ENCODE data around the gene ARHGAP24. TPM values are rescaled to one million over a fixed set of nuclear protein-coding genes. Genes with fewer than 3 reads are reported as not detected.

Gene ARHGAP24
- total RNA-seq, 1 experiment from 2014 or later: 2.1 TPM

DNA sequence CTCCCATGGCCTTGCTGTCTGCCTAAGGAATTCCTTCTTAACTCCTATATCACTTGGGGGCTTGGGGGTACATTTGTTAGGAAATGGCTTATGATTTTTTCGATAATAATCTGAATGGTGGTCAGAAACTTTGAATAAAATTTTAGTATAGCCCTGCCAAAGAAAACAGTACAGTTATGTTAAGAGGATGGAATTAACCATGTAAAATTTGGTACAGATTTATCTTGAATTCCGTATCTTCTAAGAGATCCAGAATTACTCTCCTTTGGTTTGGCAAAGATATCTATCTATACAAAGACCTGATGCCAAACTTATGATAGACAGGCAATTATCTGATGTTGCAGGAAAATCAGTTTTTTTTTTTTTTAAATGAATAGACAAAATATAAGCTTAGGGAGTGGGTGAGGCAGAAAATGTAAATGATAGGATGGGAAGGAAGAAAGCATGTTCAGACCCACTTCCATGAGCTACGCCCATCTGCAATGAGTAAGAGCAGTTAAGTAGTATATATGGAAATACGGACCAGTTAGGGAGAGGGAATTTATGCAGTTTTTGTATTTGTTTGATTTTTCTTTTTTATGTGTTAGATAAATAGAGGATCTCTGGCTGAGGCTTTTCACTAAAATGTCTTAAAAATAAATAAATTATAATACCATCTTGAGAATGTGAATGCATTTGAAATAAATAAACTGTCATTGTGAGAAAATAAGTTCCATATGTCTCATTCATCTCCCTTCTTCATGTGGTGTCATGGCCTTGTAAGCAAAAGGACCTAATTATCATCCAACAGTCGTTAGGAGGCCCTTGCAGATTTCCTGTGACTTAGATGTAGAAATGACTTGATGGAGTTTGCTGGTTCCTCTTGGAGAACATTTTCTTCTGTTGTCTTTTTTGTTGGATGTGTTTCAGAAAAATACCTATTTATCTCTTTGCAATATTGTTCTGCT lies 389.6 kb downstream of the ARHGAP24 start:
- ChIA-PET CTCF (no interaction called here), POLR2A (no interaction called here)
- Mint-ChIP-seq H3K4me3 (no peak overlapping the region), H3K27me3 (ENCODE audit: low read depth) (no peaks in the 10 kb centered on the region), H3K9me3 (0 out of 2 replicates have a peak, but pooled peaks cover 3% of the 10 kb centered on the region), H3K4me1 (peaks cover 21% of the 10 kb centered on the region), H3K36me3 (no peaks in the 10 kb centered on the region), H3K27ac (no peak overlapping the region)
- DNase-seq (ENCODE audit: low spot score) (no peak), ATAC-seq (no peak)
- TF ChIP-seq, protein P1, sequence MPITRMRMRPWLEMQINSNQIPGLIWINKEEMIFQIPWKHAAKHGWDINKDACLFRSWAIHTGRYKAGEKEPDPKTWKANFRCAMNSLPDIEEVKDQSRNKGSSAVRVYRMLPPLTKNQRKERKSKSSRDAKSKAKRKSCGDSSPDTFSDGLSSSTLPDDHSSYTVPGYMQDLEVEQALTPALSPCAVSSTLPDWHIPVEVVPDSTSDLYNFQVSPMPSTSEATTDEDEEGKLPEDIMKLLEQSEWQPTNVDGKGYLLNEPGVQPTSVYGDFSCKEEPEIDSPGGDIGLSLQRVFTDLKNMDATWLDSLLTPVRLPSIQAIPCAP (CRISPR knock-in tag; IDR thresholded peaks at IDR 0.05): no peak
- TF ChIP-seq GTF2I (CRISPR knock-in tag; conservative IDR thresholded peaks at IDR 0.05) (no peak), ZNF317 (CRISPR knock-in tag; IDR thresholded peaks at IDR 0.05; ENCODE audit: borderline replicate concordance, low read depth) (no peak), NFYB (CRISPR knock-in tag; conservative IDR thresholded peaks at IDR 0.05; ENCODE audit: low read depth) (no peak), ZBTB21 (CRISPR knock-in tag; IDR thresholded peaks at IDR 0.05; ENCODE audit: borderline replicate concordance) (no peak), FOXJ3 (CRISPR knock-in tag; IDR thresholded peaks at IDR 0.05; ENCODE audit: borderline replicate concordance) (no peak), SOX15 (CRISPR knock-in tag; IDR thresholded peaks at IDR 0.05) (no peak), TEAD1 (CRISPR knock-in tag; IDR thresholded peaks at IDR 0.05) (no peak), JUN (CRISPR knock-in tag; IDR thresholded peaks at IDR 0.05) (no peak)
- TF ChIP-seq, protein P2, sequence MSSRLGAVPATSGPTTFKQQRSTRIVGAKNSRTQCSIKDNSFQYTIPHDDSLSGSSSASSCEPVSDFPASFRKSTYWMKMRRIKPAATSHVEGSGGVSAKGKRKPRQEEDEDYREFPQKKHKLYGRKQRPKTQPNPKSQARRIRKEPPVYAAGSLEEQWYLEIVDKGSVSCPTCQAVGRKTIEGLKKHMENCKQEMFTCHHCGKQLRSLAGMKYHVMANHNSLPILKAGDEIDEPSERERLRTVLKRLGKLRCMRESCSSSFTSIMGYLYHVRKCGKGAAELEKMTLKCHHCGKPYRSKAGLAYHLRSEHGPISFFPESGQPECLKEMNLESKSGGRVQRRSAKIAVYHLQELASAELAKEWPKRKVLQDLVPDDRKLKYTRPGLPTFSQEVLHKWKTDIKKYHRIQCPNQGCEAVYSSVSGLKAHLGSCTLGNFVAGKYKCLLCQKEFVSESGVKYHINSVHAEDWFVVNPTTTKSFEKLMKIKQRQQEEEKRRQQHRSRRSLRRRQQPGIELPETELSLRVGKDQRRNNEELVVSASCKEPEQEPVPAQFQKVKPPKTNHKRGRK (CRISPR knock-in tag; IDR thresholded peaks at IDR 0.05; ENCODE audit: borderline replicate concordance): no peak
- TF ChIP-seq, protein P3, sequence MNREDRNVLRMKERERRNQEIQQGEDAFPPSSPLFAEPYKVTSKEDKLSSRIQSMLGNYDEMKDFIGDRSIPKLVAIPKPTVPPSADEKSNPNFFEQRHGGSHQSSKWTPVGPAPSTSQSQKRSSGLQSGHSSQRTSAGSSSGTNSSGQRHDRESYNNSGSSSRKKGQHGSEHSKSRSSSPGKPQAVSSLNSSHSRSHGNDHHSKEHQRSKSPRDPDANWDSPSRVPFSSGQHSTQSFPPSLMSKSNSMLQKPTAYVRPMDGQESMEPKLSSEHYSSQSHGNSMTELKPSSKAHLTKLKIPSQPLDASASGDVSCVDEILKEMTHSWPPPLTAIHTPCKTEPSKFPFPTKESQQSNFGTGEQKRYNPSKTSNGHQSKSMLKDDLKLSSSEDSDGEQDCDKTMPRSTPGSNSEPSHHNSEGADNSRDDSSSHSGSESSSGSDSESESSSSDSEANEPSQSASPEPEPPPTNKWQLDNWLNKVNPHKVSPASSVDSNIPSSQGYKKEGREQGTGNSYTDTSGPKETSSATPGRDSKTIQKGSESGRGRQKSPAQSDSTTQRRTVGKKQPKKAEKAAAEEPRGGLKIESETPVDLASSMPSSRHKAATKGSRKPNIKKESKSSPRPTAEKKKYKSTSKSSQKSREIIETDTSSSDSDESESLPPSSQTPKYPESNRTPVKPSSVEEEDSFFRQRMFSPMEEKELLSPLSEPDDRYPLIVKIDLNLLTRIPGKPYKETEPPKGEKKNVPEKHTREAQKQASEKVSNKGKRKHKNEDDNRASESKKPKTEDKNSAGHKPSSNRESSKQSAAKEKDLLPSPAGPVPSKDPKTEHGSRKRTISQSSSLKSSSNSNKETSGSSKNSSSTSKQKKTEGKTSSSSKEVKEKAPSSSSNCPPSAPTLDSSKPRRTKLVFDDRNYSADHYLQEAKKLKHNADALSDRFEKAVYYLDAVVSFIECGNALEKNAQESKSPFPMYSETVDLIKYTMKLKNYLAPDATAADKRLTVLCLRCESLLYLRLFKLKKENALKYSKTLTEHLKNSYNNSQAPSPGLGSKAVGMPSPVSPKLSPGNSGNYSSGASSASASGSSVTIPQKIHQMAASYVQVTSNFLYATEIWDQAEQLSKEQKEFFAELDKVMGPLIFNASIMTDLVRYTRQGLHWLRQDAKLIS (CRISPR knock-in tag; IDR thresholded peaks at IDR 0.05; ENCODE audit: borderline replicate concordance): no peak
- TF ChIP-seq, protein P4, sequence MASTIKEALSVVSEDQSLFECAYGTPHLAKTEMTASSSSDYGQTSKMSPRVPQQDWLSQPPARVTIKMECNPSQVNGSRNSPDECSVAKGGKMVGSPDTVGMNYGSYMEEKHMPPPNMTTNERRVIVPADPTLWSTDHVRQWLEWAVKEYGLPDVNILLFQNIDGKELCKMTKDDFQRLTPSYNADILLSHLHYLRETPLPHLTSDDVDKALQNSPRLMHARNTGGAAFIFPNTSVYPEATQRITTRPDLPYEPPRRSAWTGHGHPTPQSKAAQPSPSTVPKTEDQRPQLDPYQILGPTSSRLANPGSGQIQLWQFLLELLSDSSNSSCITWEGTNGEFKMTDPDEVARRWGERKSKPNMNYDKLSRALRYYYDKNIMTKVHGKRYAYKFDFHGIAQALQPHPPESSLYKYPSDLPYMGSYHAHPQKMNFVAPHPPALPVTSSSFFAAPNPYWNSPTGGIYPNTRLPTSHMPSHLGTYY (CRISPR knock-in tag; IDR thresholded peaks at IDR 0.05): no peak
- TF ChIP-seq, protein P5, sequence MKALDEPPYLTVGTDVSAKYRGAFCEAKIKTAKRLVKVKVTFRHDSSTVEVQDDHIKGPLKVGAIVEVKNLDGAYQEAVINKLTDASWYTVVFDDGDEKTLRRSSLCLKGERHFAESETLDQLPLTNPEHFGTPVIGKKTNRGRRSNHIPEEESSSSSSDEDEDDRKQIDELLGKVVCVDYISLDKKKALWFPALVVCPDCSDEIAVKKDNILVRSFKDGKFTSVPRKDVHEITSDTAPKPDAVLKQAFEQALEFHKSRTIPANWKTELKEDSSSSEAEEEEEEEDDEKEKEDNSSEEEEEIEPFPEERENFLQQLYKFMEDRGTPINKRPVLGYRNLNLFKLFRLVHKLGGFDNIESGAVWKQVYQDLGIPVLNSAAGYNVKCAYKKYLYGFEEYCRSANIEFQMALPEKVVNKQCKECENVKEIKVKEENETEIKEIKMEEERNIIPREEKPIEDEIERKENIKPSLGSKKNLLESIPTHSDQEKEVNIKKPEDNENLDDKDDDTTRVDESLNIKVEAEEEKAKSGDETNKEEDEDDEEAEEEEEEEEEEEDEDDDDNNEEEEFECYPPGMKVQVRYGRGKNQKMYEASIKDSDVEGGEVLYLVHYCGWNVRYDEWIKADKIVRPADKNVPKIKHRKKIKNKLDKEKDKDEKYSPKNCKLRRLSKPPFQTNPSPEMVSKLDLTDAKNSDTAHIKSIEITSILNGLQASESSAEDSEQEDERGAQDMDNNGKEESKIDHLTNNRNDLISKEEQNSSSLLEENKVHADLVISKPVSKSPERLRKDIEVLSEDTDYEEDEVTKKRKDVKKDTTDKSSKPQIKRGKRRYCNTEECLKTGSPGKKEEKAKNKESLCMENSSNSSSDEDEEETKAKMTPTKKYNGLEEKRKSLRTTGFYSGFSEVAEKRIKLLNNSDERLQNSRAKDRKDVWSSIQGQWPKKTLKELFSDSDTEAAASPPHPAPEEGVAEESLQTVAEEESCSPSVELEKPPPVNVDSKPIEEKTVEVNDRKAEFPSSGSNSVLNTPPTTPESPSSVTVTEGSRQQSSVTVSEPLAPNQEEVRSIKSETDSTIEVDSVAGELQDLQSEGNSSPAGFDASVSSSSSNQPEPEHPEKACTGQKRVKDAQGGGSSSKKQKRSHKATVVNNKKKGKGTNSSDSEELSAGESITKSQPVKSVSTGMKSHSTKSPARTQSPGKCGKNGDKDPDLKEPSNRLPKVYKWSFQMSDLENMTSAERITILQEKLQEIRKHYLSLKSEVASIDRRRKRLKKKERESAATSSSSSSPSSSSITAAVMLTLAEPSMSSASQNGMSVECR (CRISPR knock-in tag; IDR thresholded peaks at IDR 0.05; ENCODE audit: borderline replicate concordance): no peak
- TF ChIP-seq, protein P6, sequence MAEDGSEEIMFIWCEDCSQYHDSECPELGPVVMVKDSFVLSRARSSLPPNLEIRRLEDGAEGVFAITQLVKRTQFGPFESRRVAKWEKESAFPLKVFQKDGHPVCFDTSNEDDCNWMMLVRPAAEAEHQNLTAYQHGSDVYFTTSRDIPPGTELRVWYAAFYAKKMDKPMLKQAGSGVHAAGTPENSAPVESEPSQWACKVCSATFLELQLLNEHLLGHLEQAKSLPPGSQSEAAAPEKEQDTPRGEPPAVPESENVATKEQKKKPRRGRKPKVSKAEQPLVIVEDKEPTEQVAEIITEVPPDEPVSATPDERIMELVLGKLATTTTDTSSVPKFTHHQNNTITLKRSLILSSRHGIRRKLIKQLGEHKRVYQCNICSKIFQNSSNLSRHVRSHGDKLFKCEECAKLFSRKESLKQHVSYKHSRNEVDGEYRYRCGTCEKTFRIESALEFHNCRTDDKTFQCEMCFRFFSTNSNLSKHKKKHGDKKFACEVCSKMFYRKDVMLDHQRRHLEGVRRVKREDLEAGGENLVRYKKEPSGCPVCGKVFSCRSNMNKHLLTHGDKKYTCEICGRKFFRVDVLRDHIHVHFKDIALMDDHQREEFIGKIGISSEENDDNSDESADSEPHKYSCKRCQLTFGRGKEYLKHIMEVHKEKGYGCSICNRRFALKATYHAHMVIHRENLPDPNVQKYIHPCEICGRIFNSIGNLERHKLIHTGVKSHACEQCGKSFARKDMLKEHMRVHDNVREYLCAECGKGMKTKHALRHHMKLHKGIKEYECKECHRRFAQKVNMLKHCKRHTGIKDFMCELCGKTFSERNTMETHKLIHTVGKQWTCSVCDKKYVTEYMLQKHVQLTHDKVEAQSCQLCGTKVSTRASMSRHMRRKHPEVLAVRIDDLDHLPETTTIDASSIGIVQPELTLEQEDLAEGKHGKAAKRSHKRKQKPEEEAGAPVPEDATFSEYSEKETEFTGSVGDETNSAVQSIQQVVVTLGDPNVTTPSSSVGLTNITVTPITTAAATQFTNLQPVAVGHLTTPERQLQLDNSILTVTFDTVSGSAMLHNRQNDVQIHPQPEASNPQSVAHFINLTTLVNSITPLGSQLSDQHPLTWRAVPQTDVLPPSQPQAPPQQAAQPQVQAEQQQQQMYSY (CRISPR knock-in tag; IDR thresholded peaks at IDR 0.05): no peak
